SK-N-SH (cell line): Measurements from ENCODE around the gene VPS51. TPM values are rescaled to one million over a fixed set of nuclear protein-coding genes. Genes with fewer than 3 reads are reported as not detected.
A peak's percentile ranks its signal among the peaks of the same experiment; 100 is the strongest.

Experiments
- CTCF ChIA-PET: fragments of 300-600, 350-600 bp; formaldehyde crosslinking; extraction: SDS; loops from one replicate; lab custom pipeline; 2021; lab: Yijun Ruan, JAX
- POLR2A ChIA-PET: fragments of 350-600 bp; sonication (Branson Sonifier 250); formaldehyde crosslinking; extraction: SDS; loops from one replicate; lab custom pipeline; 2020; ENCODE audit warnings: antibody characterized with exemption, inconsistent platforms; lab: Yijun Ruan, JAX
- DNase-seq: peaks from one replicate; pipeline ENCODE4 v3.0.0; 2012
- H2AFZ ChIP-seq: fragments of 200-600 bp; sonication (generic); 2 replicates; pipeline ENCODE4 v1.8.1; 2016; ENCODE audit warnings: antibody characterized with exemption, mild to moderate bottlenecking, low read depth
- H3F3A ChIP-seq: fragments of 200-600 bp; sonication (generic); replicated peaks from 2 replicates; pipeline ENCODE3; 2016; ENCODE audit warnings: antibody characterized with exemption, mild to moderate bottlenecking; ENCODE audit not compliant: insufficient read depth
- H3K27ac ChIP-seq, 2 experiments: fragments of 200-500 bp in 1 of 2; fragments of 200-600 bp in 1 of 2; sonication (Bioruptor generic) in 1 of 2; sonication (generic), shearing (Covaris generic) in 1 of 2; 2 replicates each; pipeline versions ENCODE4 v1.5.1 to v1.6.1; 2014 to 2016; ENCODE audit warnings: low read depth in 2 of 2, inconsistent platforms in 1 of 2, low read length in 1 of 2, mild to moderate bottlenecking in 1 of 2, mixed read lengths in 1 of 2
- H3K27me3 ChIP-seq: fragments of 200-600 bp; sonication (generic), shearing (Covaris generic); 2 replicates; pipeline ENCODE4 v1.6.1; 2016; ENCODE audit warnings: mixed run types; ENCODE audit not compliant: insufficient read depth
- H3K36me3 ChIP-seq, 2 experiments: fragments of 200-500 bp in 1 of 2; fragments of 200-600 bp in 1 of 2; sonication (Bioruptor generic) in 1 of 2; sonication (generic) in 1 of 2; replicated peaks in 1 of 2; 2 replicates each; pipeline versions ENCODE3 to v1.5.1; 2014 to 2016; ENCODE audit warnings: low read length in 1 of 2, mild to moderate bottlenecking in 1 of 2; ENCODE audit not compliant: insufficient read depth in 2 of 2, control insufficient read depth in 1 of 2
- H3K4me1 ChIP-seq, 2 experiments: fragments of 200-500 bp in 1 of 2; fragments of 200-600 bp in 1 of 2; sonication (Bioruptor generic) in 1 of 2; sonication (generic), shearing (Covaris generic) in 1 of 2; 2 replicates each; pipeline versions ENCODE4 v1.5.1 to v1.6.1; 2014 to 2016; ENCODE audit warnings: low read depth in 1 of 2, low read length in 1 of 2, mixed run types in 1 of 2; ENCODE audit not compliant: insufficient read depth in 2 of 2, control insufficient read depth in 1 of 2
- H3K4me2 ChIP-seq: fragments of 200-600 bp; sonication (generic), shearing (Covaris generic); 2 replicates; pipeline ENCODE4 v1.6.1; 2017; ENCODE audit warnings: mixed run types
- H3K4me3 ChIP-seq, 2 experiments: fragments of 200-500 bp in 1 of 2; fragments of 200-600 bp in 1 of 2; sonication (Bioruptor generic) in 1 of 2; sonication (generic), shearing (Covaris generic) in 1 of 2; 2 replicates each; pipeline versions ENCODE4 v1.5.1 to v1.8.1; 2014 to 2016; ENCODE audit warnings: low read depth in 2 of 2, inconsistent platforms in 1 of 2, low read length in 1 of 2, mild to moderate bottlenecking in 1 of 2, mixed read lengths in 1 of 2, moderate library complexity in 1 of 2
- H3K79me2 ChIP-seq: fragments of 200-600 bp; sonication (generic); 2 replicates; pipeline ENCODE4 v1.8.1; 2017; ENCODE audit warnings: mild to moderate bottlenecking; ENCODE audit not compliant: insufficient read depth
- H3K9ac ChIP-seq: fragments of 200-600 bp; sonication (generic); 2 replicates; pipeline ENCODE4 v1.6.1; 2017; ENCODE audit warnings: mixed run types
- H3K9me2 ChIP-seq: fragments of 200-600 bp; sonication (generic); 2 replicates; pipeline ENCODE4 v1.6.1; 2017; ENCODE audit warnings: mixed run types
- H3K9me3 ChIP-seq: fragments of 200-600 bp; sonication (generic); 2 replicates; pipeline ENCODE4 v1.6.1; 2017; ENCODE audit warnings: mixed run types, mild to moderate bottlenecking, moderate library complexity
- H4K20me1 ChIP-seq: fragments of 200-600 bp; sonication (generic); 2 replicates; pipeline ENCODE4 v1.6.1; 2017; ENCODE audit warnings: mild to moderate bottlenecking, mixed run types; ENCODE audit not compliant: insufficient read depth
- EP300 ChIP-seq, 2 experiments: IDR thresholded peaks; 2 replicates each; pipeline versions ENCODE4 v1.4.0 to v1.6.1; 2012; ENCODE audit warnings: borderline replicate concordance in 1 of 2, low read depth in 1 of 2, low read length in 1 of 2
- JUND ChIP-seq: IDR thresholded peaks from 2 replicates; pipeline ENCODE4 v1.4.0; 2012
- MEF2A ChIP-seq: IDR thresholded peaks from 2 replicates; pipeline ENCODE4 v1.4.0; 2012; ENCODE audit warnings: low read depth, borderline replicate concordance
- REST ChIP-seq: IDR thresholded peaks from 2 replicates; pipeline ENCODE4 v1.6.1; 2012; ENCODE audit warnings: mild to moderate bottlenecking, low read depth, low read length, moderate library complexity
- RFX5 ChIP-seq: IDR thresholded peaks from 2 replicates; pipeline ENCODE4 v1.6.1; 2012; ENCODE audit warnings: mild to moderate bottlenecking, improper control_type of control experiment, low read length
- WGBS: methylation state at CpG from one replicate; pipeline ENCODE4 v1.1.6; 2017; ENCODE audit warnings: low lambda C conversion rate; 5-methylcytosine and 5-hydroxymethylcytosine counted together
- polyA plus RNA-seq, 3 experiments: library from polyadenylated mRNA; depleted of rRNA; stranded (reverse); fragments of >200 nt; gene quantifications; 2 replicates each; pipeline ENCODE4 v1.2.3, GENCODE V29; 2012
- TF ChIP-seq, protein P1 (sequence below): fragments of 200-600 bp; sonication (generic); IDR thresholded peaks from 2 replicates; pipeline ENCODE4 v1.6.1; 2017; ENCODE audit warnings: antibody characterized with exemption, mild to moderate bottlenecking, moderate library complexity

Gene VPS51
- polyA plus RNA-seq, 1 of the 3 experiments (the other 2 are of a cell fraction) = 59.9 TPM

- peak overlapping the region in 1 of 2 experiments; percentile 71; a peak in 1 of 4 replicates for H3K27ac ChIP-seq
- peak overlapping the region; percentile 98; the same call in 1 of the 2 replicates for H2AFZ ChIP-seq
Observed at GRCh38 chr11:65095427-65095826, 587 bp upstream of the VPS51 start.

More at GRCh38 chr11:65095427-65095826, 587 bp upstream of the VPS51 start:
- peak overlapping the region; percentile 86; the same call in 1 of the 2 replicates for H3K9ac ChIP-seq
- H3K27me3 ChIP-seq = no peaks in the 10 kb centered on the region
- H3F3A ChIP-seq = peaks cover 23% of the 10 kb centered on the region
- H3K4me3 ChIP-seq = peak overlapping the region; percentile 57 to 77; a peak in 1 of 4 replicates
- peak overlapping the region; percentile 88; the same call in 1 of the 2 replicates for H3K4me2 ChIP-seq
- peaks cover 38% of the 10 kb centered on the region for H3K79me2 ChIP-seq
- no peak for DNase-seq
- no peaks in the 10 kb centered on the region for H4K20me1 ChIP-seq
- POLR2A ChIA-PET = interaction anchor here (1.0 to 1.6 kb wide), 3 partner anchors 14 to 27 kb away, joined by 4 to 10 read pairs (median 7); partner anchors contain the start of genes FAU and MRPL49
- peaks cover 0 to 10% of the 10 kb centered on the region in 2 experiments; a peak in 1 of 4 replicates for H3K4me1 ChIP-seq
- WGBS = 91% methylated on average over 22 of the region's 22 CpGs
- no peaks in the 10 kb centered on the region for H3K9me2 ChIP-seq
- TF ChIP-seq MEF2A (no peak), EP300 (IDR thresholded peaks at IDR 0.05; ENCODE audit: borderline replicate concordance in 1 of 2, low read depth in 1 of 2, low read length in 1 of 2) (no peak), RFX5 (no peak), JUND (no peak), REST (no peak)
- TF ChIP-seq, protein P1, sequence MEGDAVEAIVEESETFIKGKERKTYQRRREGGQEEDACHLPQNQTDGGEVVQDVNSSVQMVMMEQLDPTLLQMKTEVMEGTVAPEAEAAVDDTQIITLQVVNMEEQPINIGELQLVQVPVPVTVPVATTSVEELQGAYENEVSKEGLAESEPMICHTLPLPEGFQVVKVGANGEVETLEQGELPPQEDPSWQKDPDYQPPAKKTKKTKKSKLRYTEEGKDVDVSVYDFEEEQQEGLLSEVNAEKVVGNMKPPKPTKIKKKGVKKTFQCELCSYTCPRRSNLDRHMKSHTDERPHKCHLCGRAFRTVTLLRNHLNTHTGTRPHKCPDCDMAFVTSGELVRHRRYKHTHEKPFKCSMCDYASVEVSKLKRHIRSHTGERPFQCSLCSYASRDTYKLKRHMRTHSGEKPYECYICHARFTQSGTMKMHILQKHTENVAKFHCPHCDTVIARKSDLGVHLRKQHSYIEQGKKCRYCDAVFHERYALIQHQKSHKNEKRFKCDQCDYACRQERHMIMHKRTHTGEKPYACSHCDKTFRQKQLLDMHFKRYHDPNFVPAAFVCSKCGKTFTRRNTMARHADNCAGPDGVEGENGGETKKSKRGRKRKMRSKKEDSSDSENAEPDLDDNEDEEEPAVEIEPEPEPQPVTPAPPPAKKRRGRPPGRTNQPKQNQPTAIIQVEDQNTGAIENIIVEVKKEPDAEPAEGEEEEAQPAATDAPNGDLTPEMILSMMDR = no peak
- TF ChIP-seq, all 33 proteins: peak for 0
- Histone ChIP-seq H3K36me3 (no peaks in the 10 kb centered on the region), H3K9me3 (no peaks in the 10 kb centered on the region)
- CTCF ChIA-PET = interaction anchor here (1.0 to 12.6 kb wide), 3 partner anchors 17 to 248 kb away, joined by 3 to 150 read pairs (median 3); partner anchors contain the start of gene TM7SF2
